Stimulated activated CD4-positive, alpha-beta T cell treated with anti-CD3 and anti-CD28 coated beads, Interleukin-4, amount 100 ng/mL, for 4 hours (primary cell): ENCODE results near the gene PALLD.

Source experiments
- DNase-seq, 2 experiments: peaks; one replicate each; pipeline ENCODE4 v3.0.0-alpha.2; 2020

Gene PALLD

DNA sequence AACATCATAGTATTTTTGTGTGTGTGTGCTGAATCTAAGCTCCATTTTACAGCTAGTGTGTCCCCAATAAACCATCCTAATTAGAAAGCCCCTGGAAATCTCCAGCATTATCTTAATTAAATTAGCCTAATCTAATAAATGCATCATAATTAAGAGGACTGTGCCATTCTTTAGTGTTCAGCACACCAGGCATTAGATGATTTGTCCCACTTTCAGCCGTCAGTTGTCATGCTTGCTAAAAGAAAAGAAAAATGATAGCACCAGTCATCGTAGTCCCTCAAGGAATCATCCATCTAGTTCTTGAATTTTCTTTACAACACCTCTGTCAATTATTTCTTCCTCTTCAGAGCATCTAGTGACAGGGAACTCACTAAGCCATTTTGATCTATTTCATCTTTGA, 155.9 kb downstream of the PALLD start:
- DNase-seq: no peak

DNA sequence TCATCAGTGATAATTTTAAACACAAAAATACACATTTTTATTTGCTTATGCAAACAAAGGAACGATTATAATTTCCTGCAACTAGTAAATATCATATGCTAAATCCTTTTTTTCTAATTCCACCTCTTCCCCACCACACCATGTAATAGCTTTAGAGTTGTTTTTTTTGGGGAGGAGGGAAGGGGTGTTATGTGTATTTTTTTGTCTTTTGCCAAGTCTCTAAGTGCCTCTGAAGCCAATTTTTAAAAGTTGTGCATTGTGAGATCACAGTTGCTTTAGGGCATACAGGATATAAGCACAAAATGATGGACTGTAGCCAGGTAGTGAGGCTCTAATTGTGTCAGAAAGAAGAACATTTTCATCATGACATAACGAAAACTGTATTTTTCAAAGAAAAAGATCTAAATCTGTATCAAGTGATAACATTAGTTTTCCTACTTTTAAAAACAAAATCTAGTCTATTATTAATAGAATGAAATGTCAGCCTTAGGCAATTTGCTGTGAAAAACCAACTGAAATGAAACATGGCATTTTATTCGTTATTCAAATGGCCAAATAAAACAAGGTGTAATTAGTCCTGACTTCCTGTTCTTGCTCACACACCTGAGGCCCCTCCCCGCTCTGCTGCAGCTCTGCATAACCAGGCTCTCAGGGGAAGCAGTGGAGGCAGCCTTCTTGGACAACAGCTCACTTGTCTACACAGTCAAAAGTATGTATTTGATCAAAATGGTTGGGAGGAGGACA, 157.4 kb downstream of the PALLD start:
- DNase-seq: no peak

DNA sequence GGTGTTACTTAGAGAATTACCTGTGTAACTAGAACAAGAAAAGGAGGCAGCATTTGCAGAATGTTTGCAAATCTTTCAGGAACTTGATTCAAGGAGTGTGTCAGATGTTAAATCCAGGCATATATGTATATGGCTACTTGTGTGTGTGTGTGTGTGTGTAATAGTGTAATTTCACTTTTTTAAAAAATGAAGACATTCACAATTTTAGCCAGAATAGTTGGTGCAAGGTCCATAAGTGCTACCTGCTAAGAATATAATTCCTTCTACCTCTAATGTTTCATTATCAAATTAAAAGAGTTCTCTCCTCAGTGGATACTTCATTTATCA, 158.0 kb downstream of the PALLD start:
- no peak for DNase-seq

DNA sequence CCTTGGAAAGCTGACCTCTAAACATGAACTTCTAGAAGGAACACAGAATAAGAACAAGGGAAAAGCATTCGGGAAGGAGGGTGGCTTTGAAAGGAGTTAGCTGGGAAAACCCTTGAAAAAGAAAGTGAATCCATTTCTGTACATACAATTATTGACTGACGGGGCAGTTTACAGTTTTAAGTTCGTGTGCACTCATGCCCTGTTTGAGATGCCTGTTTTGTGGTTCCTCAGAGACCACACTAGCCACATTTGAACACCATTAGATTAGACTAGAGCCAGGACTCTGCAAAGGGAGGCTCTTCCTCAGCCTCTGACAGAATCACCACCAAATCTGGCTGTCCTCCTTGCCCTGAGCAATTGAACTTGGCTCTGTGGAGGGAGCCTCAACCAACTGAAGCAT, 158.3 kb downstream of the PALLD start:
- no peak for DNase-seq

DNA sequence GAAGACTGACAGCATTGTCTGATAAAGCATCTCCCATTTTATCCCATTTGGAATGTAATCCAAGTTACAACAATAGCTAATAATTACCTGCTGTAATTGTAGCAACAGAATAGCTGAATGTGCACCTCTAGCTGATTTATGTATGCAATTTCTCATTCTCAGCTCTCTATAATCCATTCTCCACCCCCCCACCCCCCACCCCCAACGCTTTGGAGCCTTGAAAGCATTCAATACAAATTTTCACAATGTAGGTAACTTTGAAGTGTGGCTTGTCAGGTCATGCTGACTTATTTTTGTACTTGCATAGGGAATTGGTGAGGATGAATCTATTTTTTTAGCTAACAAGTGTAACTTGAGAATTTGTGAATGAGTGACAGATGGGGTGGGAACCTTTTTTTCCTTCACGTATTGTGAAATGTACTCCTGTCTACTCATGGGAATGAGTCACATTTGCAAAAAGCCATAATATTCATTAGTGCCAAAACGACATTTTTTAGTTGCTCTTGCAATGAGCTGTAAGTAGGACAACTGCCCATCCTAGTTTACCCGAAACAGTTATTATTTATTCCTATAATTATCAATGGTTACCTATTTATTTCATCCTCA, 159.3 kb downstream of the PALLD start:
- no peak for DNase-seq

DNA sequence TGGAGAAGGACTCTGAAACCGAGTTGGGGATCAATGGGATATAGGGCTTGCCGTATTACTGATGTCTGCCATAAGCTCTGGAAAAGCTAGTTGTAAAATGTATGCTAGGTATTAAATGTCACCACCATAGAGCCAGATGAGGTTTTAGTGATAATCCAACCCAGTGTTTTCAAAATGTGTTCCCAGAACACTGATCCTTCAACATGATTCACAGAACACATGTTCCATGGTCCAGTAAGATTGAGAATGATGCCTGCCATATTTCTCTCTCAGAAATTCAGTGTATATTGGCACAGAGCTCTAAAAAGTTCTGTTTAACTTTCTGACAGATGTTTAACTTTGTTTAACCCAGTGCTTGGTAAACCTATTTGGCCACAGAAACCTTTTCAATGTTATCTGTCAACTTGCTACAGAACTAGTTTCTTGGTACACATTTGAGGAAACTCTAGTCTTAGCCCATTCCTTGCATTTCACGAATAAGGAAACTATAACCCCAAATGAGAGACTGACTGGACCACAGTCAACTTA, 160.2 kb downstream of the PALLD start:
- DNase-seq: no peak

DNA sequence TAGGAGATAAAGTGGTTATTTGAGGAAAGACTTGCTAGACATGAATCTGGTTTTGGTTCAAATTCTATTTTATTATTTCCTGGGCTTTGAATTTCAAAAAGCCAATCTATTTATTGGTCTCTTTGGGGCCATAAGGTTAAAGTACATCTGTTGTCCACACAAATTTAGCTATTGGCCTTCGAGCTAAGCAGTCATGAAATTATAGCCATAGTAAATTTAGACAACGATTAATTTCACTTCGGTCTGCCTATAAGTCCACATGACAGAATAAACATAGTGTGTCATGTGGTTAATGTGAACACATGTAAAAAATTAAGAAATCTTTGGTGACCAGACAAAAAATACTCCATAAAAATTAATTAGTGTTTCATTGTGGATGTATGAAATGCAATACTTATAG, 161.9 kb downstream of the PALLD start:
- no peak for DNase-seq

DNA sequence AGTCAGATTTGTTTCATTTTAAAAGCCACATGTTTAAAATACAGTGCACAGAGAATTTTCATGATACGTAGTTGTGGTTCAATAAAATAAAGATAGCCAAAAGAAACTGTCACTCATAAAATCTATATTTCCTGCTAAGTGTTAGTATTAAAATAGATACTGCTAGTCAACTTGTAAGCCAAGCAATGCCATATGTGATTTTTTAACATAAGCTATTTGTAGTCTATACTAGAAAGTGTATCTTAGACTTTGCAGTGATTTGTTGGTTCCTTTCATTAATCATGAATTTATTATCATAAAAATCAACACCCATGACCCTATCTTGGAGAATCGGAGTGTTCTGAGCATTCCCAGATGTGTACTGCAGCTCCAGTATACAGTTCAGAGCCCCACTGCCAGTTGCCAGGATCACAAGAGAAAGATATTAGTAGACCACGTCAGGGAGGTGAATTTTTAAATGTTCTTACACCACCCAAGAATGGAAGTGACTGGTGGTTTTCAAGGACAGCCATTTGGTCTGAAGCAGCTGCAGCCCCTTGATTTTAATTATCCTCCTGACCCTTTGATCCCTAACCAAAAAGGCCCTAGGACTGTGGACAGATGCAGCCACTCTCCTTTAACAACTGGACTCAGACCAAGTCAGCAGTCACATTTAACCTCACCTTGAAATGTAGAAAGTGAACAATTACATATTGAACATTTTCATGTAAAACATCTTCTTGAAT, 163.1 kb downstream of the PALLD start:
- DNase-seq: no peak

DNA sequence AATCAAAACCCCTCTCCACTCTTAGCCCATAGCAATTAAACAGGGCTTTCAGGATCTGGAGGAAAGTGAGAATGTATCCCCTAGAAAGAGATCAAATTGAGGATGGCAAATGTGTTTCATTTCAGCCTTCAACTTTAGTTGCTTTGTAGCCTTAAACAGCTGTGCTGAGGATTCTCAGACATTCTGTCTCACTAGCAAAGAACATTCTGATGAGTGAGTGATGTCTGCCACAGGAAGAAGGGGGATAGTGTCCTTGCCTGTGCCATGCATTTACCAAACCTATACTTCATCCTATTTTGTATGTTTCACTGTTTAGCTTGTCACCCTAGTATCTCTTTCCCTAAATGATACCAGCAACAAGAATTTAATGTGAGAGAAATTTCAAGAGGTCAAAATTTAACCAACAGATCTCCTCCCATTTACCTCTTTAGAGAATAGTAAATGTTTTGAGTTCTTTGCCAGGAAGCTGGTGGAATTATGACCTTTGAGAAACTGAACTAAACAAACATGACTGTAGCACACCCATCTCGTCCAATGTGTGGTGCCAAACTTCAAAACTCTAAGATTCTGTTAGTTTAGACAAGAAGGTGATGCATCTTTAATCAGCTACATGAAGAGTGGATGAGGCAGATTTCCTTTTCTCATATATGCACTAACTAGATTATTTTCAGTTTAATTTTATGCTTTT, 165.6 kb downstream of the PALLD start:
- DNase-seq: no peak

DNA sequence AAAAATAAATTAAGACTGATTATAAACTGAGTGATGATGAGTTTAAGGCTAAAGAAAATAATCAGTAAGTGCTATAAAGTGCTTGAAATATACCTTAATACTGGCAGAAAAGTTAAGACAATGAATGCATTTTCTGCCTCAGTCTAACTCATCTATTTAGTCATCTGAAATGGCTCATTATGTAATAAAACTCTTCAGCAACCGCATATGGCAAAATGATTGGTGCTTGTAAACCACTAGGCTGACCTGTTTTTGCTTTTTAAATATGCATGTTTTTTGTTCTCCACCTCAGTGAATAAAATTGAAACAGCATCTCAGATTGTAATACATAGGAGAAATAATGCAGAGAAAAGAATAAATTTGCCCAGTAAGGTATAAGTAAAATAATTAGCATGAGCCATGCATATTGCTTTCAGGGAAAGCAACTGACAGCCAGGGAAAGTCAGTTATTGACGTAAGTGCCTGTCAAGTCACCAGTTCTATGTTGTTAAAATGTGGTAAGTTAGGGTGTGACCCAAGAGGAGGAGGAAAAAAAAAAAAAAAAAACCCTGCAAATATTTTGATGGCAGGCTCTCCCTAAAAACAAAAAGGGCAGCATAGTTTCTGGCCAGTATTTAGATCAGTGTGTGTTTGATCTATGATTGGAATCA, 167.5 kb downstream of the PALLD start:
- no peak for DNase-seq

DNA sequence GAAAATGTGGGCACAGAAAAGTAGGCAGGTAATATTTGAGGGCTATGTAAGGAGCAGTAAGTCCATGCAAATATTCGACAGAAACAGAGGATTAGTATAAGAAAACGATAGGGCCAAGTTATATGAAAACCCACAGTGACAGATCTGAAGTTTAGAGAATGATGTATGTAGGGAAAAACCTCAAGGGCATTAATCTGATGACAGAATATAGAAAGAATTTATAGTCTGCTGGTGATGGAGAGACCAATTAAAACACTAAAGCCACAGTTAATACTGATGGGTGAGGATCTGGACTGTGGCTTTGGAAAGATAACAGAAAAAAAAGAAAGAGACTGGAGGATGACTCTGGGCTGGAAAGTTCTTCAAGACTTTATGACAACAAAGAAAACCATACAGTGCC, 169.7 kb downstream of the PALLD start:
- DNase-seq: no peak

DNA sequence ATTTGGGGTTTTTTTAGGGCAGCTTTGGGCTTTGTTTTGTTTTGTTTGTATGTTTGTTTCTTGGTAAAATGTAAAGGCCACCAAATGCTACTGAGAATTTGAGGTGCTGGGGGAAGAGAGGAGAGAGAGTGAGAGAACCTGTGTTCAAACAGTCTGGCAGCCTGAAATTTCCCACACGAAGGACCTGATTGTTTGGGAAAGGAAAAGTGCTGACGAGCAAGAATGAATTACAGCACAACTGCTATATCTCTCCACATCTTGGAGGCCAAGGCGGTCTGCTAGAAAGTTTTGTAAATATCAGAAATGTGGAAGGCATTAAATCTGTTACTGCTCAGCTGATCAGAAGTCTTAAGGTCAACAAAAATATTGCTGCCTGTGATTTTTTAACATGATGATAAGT, 170.5 kb downstream of the PALLD start:
- no peak for DNase-seq

DNA sequence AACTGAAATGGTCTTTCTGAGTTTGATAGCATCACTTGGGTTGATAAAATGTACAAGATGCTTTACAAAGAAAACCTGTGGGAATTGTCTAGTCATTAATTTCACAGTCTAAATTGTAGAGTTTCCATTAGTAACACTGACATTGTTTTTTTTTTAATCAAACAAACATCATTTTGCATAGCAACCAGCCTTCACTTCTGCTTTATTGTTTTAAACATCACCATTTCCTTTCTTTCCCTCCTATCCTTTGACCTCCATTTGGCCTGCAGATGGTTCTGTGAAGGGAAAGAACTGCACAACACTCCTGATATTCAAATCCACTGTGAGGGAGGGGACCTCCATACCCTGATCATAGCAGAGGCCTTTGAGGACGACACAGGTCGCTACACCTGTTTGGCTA, 171.1 kb downstream of the PALLD start:
- no peak for DNase-seq

DNA sequence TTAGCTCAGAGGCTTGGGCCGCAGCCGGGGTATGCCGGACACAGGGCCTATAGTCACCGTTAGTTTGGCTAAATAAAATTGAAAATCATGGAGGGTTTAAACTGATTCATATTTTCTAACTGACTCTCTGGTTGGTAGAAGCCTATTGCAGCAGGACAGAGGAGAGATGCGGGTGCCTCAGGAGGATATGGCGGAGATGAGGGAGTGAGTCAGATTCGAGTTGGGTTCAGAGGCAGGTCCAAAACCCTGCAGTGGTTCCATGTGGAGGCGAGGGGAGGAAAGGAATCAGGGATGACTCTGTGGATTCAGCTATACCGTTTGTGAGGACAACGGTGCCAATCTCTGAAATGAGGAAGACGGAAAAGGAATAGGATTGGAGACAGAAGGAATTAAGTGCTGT, 176.6 kb downstream of the PALLD start:
- no peak for DNase-seq

DNA sequence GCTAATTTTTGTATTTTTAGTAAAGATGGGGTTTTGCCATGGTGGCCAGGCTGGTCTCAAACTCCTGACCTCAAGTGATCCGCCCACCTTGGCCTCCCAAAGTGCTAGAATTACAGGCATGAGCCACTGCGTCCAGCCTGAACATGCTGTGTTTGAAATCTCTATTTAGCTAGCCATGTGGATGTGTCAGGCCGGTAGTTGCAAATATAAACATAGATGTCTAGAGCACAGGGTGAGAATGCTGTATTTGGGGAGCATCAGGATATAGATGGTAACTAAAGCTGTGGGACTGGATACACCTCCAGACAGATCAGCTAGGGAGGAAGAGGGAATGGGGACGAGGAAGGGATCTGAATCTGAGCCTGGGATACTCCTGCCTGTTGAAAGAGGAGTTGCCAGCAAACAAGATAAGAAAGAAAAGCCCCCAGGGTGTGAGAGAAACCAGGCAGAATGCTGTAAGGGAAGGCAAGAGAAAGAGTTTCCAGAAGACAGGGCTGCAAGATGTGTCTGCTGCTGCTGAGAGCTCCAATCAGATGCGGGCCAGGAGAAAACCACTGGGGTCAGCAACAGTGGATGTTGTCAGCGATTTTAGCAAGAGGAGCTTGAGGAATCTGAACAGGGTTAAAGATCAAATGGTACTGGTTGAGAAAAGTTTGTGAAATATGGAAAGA, 177.4 kb downstream of the PALLD start:
- no peak for DNase-seq

DNA sequence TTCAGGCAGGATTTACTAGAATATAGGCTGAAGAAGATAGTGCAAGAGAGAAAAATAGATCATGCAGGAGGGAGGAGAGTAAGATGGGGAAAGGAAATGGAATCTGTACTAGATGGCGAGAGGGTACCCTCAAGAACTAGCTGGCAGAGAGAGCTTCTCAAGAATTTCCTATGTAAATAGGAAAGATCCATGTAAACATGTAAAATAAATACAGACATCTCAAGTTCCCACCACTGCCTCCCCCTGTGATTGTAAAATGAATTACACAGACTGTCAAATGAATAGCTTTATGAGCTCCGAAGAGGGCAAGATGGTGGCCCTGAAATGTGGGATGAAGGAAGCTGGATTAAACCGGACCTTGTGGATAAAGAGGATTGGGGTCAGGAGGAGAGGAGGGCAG, 178.0 kb downstream of the PALLD start:
- DNase-seq: no peak

DNA sequence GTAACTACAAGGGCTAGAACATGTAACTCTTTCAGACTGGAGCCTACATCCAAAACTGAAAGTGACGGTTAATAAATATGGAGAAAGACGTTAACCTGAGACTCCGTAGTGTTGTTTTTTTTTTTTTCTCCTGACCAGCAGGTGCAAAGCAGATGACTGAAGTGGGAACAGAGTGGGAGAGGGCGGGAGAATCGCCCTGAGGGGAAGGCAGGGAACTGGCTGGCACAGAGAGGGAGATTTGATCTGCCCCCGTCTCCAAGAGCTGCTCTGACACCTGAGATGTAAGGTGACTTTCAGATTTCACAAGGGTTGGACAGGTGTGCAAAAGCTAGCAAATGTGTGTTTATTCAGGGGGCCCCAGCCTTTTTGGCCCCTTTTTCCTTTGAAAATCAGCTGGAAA, 180.2 kb downstream of the PALLD start:
- DNase-seq: no peak

DNA sequence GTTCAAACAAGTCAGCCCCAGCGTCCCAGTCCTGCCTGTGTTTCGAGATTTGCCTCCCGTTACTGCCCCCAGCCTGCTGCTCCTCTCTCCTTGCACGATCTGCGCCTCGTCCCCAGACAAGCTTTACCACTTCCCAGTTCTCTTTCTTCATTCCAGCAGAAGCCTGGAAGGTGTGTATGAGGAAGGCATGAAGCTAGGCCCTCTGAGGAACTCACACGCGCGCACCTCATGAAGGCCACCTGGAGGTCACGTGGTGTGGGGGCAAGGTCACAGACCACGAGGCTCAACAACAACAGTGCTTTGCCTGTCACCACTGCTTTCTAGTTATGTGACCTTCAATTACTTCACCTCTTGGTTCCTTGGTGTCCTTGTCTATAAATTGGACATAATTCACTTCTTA, 181.0 kb downstream of the PALLD start:
- DNase-seq: no peak

DNA sequence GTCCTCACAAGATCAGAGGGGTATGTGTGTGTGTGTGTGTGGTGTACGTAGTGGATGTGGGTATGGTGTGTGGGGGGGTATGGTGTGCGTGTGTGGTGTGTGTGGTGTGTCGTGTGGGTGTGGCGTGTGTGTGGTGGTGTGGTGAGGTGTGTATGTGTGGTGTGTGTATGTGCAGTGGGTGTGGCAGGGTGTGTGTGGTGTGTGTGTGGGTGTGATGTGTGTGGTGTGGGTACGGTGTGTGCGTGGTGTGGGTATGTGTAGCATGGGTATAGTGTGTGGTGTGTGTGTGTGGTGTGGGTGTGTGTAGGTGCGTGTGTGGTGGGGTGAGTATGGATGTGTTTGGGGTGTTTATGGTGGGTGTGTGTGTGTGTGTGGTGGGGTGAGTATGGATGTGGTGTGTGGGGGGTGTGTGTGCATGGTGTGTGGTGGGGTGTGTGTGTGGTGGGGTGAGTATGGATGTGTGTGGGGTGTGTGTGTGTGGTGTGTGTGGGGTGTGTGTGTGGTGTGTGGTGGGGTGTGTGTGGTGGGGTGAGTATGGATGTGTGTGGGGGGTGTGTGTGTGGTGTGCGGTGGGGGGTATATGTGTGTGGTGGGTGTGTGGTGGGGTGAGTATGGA, 182.0 kb downstream of the PALLD start:
- DNase-seq: no peak

DNA sequence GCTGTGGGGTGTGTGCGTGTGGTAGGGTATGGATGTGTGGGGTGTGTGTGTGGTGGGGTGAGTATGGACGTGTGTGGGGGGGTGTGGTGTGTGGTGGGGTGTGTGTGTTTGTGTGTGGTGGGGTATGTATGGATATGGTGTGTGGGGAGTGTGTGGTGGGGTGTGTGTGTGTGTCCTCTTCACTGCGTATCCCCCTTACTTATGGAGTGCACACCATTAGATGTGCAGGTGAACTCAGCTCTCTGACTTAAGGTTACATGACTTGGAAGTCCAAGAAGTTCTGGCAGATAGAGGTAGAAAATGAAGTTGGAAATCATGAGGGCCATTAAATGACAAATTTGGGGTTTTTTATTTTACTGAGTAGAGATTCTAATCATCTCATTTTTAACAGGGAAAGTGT, 182.5 kb downstream of the PALLD start:
- DNase-seq: no peak

DNA sequence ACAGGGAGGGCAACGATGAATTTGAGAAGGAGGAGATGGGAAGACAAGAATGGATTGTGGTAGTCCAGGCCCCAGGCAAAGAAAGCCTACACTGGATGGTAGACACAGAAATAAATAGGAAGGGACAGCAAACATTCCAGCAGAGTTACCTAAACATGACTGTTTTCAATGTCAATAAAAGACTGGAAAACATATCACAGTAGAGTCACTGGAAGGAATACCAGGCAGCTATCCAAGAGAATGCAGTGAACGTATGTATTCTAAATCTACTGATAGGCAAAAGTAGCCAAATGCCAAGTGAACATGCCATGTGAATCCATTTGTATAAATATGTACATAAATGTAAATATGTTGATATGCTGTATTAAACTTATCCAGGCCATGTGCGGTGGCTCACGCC, 183.0 kb downstream of the PALLD start:
- DNase-seq: no peak

DNA sequence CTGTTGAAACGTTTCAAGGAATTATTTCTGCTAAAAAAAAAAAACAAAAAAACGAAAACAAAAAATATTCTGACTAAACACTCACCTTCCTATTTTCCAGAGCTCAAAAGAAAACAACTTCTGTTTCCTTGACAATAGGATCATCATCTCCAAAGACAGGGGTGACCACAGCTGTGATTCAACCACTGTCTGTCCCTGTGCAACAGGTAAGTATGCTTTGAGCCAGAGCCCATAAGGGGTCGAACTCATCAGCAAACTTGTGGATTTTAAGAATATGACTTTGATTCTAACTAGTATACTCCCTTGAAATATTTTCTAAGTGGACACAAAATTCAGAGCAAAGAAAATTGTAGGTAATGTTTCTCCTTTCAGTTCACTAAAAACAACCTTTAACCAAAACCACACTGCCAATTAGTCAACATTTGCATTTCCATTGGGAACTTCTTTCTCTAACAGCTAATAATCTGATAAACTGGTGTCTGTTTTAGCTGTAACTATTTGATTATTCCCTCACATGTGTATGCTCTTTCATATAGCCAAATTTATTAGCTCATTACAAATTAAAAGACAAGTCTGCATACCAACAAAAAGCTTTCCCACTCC, 186.1 kb downstream of the PALLD start:
- no peak for DNase-seq
